H54 (cell line): Measurements from ENCODE around the gene CCDC85C.

Experiments
- DNase-seq: peaks from one replicate; pipeline ENCODE4 v3.0.0; 2011; ENCODE audit warnings: low spot score, mixed read lengths; ENCODE audit not compliant: insufficient read length
- FAIRE-seq: peaks from 3 replicates; lab custom pipeline; 2011; peaks lifted over from hg19 to GRCh38; lab: Jason Lieb, UNC
- POLR2A ChIP-seq: IDR thresholded peaks from 2 replicates; pipeline ENCODE4 v1.6.1; 2011; ENCODE audit warnings: low read depth, mild to moderate bottlenecking, low read length

Gene CCDC85C

DNA sequence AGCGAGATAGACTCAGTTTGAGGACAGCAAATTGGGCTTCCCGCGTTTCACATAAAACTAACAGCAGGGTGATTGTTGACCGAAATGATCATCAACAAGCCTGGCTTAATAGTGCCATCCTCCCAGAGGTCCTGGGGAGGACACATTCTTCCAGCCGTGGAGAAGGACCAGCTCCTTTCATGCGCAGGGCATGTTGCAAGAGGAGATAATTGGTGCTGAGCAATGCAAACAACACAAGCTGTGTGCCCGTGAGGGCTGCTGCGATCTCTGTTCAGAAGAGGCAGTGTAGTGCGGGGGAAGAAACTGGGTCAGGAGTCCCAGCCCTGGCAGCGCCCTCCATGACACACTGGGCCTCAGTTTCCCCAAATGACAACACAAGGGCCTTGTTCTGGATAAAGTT lies 54.3 kb downstream of the CCDC85C start:
- no peak for TF ChIP-seq POLR2A
- DNase-seq (no peak), FAIRE-seq (no peak)

DNA sequence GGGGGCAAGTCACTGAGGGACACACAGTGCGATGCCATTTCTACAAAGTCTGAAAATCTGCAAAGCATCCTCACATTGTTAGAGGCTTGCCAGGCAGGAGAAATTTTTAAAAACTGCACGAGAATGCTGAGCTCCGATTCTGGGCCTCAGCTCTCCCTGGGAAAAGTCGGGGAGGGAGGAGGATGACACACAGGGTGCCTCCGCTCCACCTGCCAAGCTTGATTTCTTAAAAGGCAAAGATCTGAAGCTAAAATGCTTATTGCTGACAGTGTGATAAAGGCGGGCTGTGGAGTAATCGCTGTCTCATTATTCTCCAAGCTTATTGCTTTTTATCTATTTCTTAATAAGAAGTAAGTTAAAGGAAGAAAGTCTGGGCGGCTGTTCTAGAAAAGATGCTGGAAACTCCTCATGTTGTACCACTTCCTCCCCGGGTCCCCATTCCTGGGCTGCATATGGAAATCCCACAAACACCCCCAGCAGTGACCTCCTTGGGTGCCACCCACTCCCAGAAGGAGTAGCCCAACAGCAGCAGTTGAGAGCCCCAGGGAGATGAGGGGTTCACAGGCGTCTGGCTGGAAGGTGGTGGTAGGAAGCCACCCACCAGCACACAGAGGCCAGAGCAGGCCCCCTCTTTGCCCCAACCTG lies 55.0 kb downstream of the CCDC85C start:
- FAIRE-seq (no peak), DNase-seq (no peak)
- TF ChIP-seq POLR2A = no peak

DNA sequence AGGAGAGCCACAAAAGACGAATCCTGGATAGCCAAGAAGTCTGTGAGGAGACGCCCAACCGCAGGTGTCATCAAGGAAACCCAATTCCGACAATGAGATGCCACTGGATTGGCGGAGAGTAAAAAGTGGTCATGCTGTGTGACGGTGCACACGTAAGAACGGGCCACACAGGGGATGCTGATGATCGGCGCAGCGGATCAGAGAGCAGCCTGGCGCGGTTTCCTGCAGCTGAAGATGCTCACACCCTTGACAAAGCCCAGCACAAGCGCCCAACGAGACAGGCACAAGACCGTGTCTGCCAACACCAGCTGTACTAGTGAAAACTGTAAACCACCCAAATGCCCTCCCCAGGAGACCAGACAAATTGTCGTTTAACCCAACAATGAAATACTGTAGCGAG lies 55.8 kb downstream of the CCDC85C start:
- DNase-seq = no peak
- no peak for TF ChIP-seq POLR2A
- FAIRE-seq = no peak

DNA sequence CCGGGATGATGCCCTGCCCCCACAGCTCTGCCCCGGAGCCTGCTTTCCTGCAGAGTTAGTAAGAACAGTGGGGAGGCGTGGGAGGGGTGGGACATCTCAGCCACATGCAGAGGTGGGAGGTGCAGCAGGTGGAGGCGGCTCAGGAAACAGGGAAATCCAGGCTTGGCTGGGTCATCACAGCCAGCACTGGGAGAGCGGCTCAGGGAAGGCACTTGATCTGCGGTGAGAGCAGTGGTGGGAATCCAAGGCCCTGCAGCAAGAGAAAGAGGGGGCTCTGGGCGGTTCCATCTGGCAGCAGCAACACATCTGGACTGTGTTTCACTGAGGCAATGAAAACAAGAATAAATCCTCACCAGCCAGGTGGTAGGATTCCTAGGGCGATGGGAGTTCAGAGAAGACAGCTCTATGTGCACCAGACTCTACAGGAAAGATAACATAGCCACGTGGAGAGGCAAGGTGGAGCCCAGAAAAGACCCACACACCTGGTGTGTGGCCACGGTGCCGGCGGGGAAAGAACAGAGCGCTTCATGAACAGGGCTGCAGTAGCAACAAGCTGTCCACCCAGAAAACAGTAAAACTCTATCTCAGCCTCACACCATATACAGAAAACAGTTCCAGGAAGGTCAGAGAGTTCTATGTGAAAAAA lies 57.6 kb downstream of the CCDC85C start:
- no peak for TF ChIP-seq POLR2A
- no peak for DNase-seq
- FAIRE-seq = no peak

DNA sequence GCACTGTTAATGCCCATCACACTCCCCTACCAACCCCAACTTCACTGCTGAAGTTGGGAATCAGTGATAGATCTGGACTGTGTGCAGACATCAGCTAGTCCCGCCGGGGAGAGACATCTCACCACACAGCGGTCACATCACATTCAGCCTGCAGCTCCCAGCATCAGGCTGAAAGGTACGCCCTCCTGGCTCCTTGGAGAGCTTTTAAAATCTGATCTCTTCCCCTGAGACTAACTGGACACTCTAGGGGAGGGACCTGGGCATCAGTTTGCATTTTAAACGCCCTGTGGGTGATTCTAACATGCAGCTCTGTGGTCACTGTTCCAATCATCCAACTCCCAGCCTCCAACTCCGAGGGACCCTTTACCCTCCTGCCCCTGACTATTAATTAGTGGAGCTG lies 58.4 kb downstream of the CCDC85C start:
- FAIRE-seq (no peak), DNase-seq (no peak)
- no peak for TF ChIP-seq POLR2A

DNA sequence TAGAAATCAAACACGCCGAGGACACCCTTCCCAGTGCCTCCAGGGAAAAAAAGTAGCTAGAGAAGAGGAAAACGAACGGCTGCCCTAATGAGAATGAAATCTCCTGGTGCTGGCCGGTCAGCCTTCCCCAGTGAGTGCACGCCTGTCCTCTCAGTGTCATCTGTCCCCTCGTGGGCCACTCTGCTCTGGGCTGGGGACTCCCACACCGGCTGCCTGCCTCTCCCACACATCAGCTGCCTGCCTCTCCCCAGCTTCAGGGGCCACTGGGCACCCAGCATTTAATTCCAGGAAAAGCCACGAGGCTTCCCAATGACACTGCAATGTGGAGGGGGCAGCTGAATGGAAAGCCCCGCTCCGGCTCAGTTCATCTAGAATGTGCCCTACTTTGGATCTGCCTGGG lies 59.0 kb downstream of the CCDC85C start:
- no peak for TF ChIP-seq POLR2A
- FAIRE-seq (no peak), DNase-seq (no peak)

DNA sequence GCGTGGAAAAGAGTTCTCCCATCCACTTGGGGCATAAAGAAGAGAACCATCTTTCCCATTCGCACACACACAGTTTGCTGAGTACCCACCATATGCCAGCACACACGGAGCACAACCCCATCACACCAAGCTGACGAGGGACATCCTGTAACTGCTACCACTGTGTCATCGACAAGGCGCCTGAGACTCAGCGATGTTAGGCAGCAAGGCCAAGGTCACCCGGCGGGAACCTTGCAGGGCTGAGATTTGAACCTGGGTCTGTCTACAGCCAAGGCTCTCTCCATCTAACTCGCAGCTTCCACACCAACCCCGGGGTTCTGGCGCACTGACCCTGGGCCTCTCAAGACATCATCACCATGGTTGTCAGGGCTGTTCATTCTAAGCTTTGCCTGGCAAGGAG lies 60.0 kb downstream of the CCDC85C start:
- FAIRE-seq = no peak
- no peak for TF ChIP-seq POLR2A
- DNase-seq = no peak

DNA sequence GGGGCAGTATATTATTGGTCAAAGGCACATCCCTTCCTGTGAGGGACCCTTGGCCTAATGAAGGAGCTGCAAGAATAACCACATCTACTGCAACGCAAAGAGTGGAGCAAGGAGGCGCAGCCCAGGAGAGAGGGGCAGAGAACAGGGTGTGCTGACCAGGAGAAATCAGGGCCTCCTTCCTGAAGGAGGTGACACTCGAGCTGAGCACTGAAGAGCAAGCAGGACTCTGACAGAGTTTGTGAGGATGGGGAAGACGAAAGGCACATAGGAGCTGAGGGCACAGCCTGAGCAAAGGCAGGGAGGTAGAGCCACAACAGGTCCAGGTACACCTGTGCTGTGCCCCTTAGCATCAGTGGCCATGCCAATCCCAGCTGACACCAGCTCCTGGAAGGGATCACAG lies 60.6 kb downstream of the CCDC85C start:
- no peak for FAIRE-seq
- DNase-seq = no peak
- TF ChIP-seq POLR2A = no peak

DNA sequence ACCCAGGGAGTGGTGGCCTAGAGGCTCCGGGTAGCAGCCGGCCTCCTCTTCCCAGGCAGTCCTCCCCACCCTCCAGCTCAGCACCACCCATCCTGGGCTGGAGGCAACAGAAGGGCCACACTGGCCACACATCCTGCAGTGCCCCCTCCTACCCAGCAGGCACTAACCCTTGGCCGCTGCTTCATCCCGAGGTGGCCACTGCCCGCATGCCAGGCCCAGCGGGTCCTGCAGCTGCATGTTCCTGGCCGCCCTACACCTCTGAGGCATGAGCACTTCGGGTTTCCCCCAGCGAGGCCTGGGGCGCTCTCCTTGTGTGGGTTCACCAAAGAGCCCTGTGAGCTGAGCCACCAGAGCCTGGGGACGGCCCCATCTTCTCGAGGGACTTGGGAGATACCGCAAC lies 61.4 kb downstream of the CCDC85C start:
- FAIRE-seq = no peak
- no peak for TF ChIP-seq POLR2A
- DNase-seq = no peak

DNA sequence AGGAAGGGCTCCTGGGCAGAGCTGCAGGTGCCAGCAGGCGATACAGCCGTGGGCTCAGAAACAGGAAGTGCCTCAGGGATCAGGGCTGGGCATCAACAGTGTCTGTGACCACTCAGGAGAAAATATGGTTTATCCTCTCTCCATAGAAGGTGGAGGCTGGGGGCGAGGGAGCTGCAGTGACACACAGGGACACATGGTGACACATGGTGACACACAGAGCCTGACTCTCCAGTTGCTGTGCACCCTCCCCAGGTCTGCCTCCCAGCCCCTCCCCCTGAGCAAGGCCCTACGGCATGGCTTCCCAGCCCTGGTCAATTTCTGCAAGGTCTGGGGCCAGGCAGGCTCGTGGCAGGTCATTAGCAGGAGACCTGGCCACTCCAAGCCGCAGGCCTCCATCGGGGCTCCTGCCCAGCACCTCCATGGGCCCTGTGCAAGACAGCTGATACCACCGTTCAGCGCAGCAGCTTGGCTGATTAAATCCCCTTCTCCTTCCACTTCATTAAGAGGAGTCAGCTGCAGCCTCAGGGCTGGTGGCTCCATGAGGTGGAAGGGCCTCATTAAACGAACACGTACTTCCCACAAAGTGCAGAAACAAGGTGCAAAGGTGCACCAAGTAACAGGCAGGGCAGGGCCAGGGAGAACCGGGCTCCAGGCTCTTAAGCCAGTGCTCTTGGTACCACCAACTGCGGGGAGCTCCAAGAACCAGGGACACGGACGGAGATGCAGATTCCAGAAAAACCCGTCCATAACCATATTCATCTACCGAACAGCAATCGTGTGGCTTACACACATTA lies 62.1 kb downstream of the CCDC85C start:
- TF ChIP-seq POLR2A = no peak
- no peak for DNase-seq
- no peak for FAIRE-seq

DNA sequence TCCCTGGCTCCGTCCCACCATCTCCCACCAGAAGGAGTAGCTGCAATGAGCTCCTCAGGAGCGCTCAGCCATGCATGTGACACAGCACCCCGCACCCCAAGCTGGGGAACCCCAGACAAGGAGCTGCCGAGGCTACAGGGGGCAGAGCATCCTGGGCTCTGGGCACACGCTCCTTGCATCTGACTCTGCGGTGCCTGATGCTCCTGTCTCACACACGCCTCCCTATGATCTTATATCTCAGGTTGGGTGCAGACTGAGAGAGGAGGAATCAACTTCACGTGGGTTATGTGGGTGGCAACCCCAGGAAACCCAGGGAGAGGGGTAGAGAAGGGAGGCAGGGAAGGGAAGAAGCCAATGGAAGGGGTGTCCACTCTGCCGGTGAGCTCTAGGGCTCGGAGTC lies 62.8 kb downstream of the CCDC85C start:
- TF ChIP-seq POLR2A = no peak
- DNase-seq (no peak), FAIRE-seq (no peak)

DNA sequence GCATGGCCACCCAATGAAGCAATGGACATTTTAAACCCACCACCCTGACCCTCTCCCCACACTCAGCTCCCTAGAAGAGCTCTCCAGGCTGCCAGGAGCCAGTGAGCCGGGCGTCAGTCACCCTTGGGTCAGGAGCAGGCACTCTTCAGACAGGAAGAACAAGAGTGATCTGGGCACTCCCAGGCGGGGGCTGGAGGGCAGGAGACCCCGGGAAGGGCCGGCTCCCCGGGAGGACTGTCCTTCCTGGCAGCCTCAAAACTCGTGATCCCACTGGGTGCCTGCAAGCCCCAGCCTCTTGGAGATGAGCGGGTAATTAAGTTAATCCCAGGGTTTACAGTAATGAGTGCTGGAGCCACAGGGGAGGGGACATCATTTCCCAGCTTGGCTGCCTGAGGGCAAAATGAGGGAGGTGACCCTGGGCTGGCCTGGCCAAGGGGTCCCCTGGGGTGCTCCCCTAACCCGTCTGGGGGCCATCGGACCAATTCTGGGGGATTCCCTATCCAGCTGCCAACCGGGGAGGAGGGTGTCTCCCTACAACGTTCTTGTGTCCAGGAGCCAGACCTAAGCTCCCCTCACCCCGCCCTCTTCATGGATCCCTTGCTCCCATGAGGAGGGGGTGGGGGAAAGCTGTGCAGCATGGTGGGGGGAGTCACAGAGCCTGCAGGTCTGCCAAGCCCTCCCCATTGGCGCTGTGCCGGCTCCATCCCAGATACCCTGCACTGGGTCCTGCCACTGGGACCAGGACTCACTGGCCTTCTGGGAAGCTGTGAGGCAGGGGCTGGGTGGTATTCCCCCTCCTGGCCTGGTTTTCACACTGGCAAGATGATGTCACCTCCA lies 63.6 kb downstream of the CCDC85C start:
- TF ChIP-seq POLR2A = no peak
- no peak for FAIRE-seq
- no peak for DNase-seq

DNA sequence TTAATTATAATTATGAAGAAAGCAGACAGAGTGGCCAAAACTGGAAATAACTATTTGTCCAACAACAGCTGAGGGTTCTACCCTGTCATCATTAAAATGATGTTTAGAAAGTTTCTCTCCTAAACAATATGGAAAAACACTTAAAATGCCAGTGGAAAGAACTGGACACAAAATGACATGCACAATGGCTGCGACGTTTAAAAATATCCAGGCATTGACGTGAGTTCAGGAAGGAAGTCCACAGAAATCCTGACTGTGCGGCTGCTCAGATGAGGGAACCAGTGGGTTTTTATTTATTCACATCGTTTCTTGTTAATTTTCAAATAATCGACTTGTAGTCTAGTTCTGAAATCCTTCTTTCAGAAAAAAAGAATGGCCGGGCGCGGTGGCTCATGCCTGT lies 64.5 kb downstream of the CCDC85C start:
- no peak for TF ChIP-seq POLR2A
- FAIRE-seq (no peak), DNase-seq (no peak)

DNA sequence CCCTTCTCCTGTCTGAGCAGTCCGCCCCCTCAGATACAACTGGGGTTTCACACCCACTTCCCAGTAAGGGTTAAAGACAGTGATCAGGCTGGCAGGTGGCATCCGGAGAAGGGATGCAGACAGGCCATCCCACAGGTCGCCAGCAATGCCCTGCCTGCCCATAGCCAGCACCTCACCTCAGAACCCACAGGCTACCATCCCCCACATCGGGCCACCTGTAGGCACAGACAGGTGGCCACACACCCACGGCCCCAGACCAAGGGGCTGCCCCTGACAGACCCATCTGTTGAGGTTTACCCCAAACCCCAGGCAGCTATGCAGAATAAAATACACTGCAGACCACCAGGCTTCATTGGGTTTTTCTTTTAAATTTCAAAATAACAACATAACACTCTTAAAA lies 65.3 kb downstream of the CCDC85C start:
- DNase-seq = no peak
- no peak for TF ChIP-seq POLR2A
- no peak for FAIRE-seq
